ENCODE data around the gene TBC1D5. TPM values are rescaled to one million over a fixed set of nuclear protein-coding genes. Genes with fewer than 3 reads are reported as not detected.
A peak's percentile ranks its signal among the peaks of the same experiment; 100 is the strongest.

Gene TBC1D5
- total RNA-seq, 1 donor from 2014 or later, result 108 TPM

GRCh38 chr3:17687566-17687965 is 54.9 kb downstream of the TBC1D5 start:
- no peak overlapping the region for H3K4me3 ChIP-seq
- H3K27me3 ChIP-seq, result no peaks in the 10 kb centered on the region
- no peak overlapping the region for H3K4me2 ChIP-seq
- Mint-ChIP-seq H3K4me1 (no peaks in the 10 kb centered on the region), H3K27me3 (ENCODE audit: insufficient read depth, low read depth) (no peaks in the 10 kb centered on the region), H3K4me3 (no peak overlapping the region), H3K36me3 (no peaks in the 10 kb centered on the region), H3K27ac (no peak overlapping the region), H3K9me3 (peaks cover 4% of the 10 kb centered on the region)
- no peaks in the 10 kb centered on the region for H3K9me3 ChIP-seq (ENCODE audit: low read depth)
- peaks cover 8% of the 10 kb centered on the region for H4K20me1 ChIP-seq (ENCODE audit: low read depth)
- TF ChIP-seq CTCF (IDR thresholded peaks at IDR 0.05), result no peak
- TF ChIP-seq EZH2 (IDR thresholded peaks at IDR 0.05), result no peak
- no peak for TF ChIP-seq EZH2phosphoT487 (IDR thresholded peaks at IDR 0.05)
- no peak overlapping the region for H3K27ac ChIP-seq
- H3K36me3 ChIP-seq, result no peaks in the 10 kb centered on the region
- H2AFZ ChIP-seq (replicated peaks), result no peak overlapping the region
- H3K79me2 ChIP-seq (ENCODE audit: low read depth), result no peaks in the 10 kb centered on the region
- DNase-seq (ENCODE audit: low spot score), result no peak
- no peak overlapping the region for H3K9ac ChIP-seq
- H3K4me1 ChIP-seq, result no peaks in the 10 kb centered on the region
- no peaks in the 10 kb centered on the region for H3F3A ChIP-seq (ENCODE audit: low read depth)

- no peak overlapping the region for H3K4me2 ChIP-seq
- peaks cover 3% of the 10 kb centered on the region for H3K9me3 Mint-ChIP-seq
- no peaks in the 10 kb centered on the region for H3K36me3 ChIP-seq
- H3K27ac ChIP-seq, result no peak overlapping the region
- TF ChIP-seq EZH2 (IDR thresholded peaks at IDR 0.05) (no peak), CTCF (IDR thresholded peaks at IDR 0.05) (peak; percentile 46)
- H3K27me3 ChIP-seq, result no peaks in the 10 kb centered on the region
- no peaks in the 10 kb centered on the region for H3K36me3 Mint-ChIP-seq
- no peak overlapping the region for H3K27ac Mint-ChIP-seq
- DNase-seq (ENCODE audit: low spot score), result peak; percentile 33
- H2AFZ ChIP-seq (replicated peaks), result no peak overlapping the region
- H3K79me2 ChIP-seq (ENCODE audit: low read depth), result no peaks in the 10 kb centered on the region
- H3K4me1 ChIP-seq, result no peaks in the 10 kb centered on the region
- no peaks in the 10 kb centered on the region for H3K4me1 Mint-ChIP-seq
- no peak overlapping the region for H3K4me3 Mint-ChIP-seq
- H3K27me3 Mint-ChIP-seq (ENCODE audit: insufficient read depth, low read depth), result no peaks in the 10 kb centered on the region
- no peak overlapping the region for H3K9ac ChIP-seq
- no peaks in the 10 kb centered on the region for H3K9me3 ChIP-seq (ENCODE audit: low read depth)
- peaks cover 8% of the 10 kb centered on the region for H4K20me1 ChIP-seq (ENCODE audit: low read depth)
- H3F3A ChIP-seq (ENCODE audit: low read depth), result no peaks in the 10 kb centered on the region
- no peak overlapping the region for H3K4me3 ChIP-seq
Observed at GRCh38 chr3:17686613-17687012, 55.8 kb downstream of the TBC1D5 start.

GRCh38 chr3:17683542-17684207 is 58.8 kb downstream of the TBC1D5 start:
- H3K4me3 ChIP-seq, result no peak overlapping the region
- H2AFZ ChIP-seq (replicated peaks), result no peak overlapping the region
- Mint-ChIP-seq H3K36me3 (no peaks in the 10 kb centered on the region), H3K27ac (no peak overlapping the region), H3K27me3 (ENCODE audit: insufficient read depth, low read depth) (no peaks in the 10 kb centered on the region), H3K4me3 (no peak overlapping the region), H3K4me1 (no peaks in the 10 kb centered on the region), H3K9me3 (no peaks in the 10 kb centered on the region)
- H3K79me2 ChIP-seq (ENCODE audit: low read depth), result no peaks in the 10 kb centered on the region
- TF ChIP-seq CTCF (IDR thresholded peaks at IDR 0.05) (no peak), EZH2 (IDR thresholded peaks at IDR 0.05) (no peak), EZH2phosphoT487 (IDR thresholded peaks at IDR 0.05) (no peak)
- H3K27me3 ChIP-seq, result no peaks in the 10 kb centered on the region
- no peaks in the 10 kb centered on the region for H3K9me3 ChIP-seq (ENCODE audit: low read depth)
- H3K36me3 ChIP-seq, result no peaks in the 10 kb centered on the region
- H3K4me1 ChIP-seq, result no peaks in the 10 kb centered on the region
- H3K9ac ChIP-seq, result no peak overlapping the region
- H3F3A ChIP-seq (ENCODE audit: low read depth), result no peaks in the 10 kb centered on the region
- no peak for DNase-seq (ENCODE audit: low spot score)
- H3K4me2 ChIP-seq, result no peak overlapping the region
- no peak overlapping the region for H3K27ac ChIP-seq
- H4K20me1 ChIP-seq (ENCODE audit: low read depth), result peaks cover 8% of the 10 kb centered on the region

All from neural progenitor cell (in vitro differentiated cells).